Brain pericyte (primary cell): ENCODE measurements around the gene BEST1.

ENCODE experiments used
- DNase-seq: peaks from one replicate; pipeline ENCODE4 v3.0.0-alpha.2; 2012; ENCODE audit warnings: low read depth, low spot score

The BEST1 gene

DNA sequence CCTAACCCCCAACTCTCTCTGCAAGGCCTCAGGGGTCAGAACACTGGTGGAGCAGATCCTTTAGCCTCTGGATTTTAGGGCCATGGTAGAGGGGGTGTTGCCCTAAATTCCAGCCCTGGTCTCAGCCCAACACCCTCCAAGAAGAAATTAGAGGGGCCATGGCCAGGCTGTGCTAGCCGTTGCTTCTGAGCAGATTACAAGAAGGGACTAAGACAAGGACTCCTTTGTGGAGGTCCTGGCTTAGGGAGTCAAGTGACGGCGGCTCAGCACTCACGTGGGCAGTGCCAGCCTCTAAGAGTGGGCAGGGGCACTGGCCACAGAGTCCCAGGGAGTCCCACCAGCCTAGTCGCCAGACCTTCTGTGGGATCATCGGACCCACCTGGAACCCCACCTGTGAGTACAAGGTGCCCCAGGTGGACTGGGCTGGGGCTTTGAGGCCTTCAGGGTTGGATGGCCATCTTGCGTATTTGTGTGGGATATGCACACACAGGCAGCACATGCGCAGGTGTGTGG, at the start of gene BEST1:
Gene BEST1, plus strand, starts transcription at position 317 of the 513 bp plus-strand sequence. CDS start 1,456 bp downstream, outside the sequence.
- DNase-seq: no peak

DNA sequence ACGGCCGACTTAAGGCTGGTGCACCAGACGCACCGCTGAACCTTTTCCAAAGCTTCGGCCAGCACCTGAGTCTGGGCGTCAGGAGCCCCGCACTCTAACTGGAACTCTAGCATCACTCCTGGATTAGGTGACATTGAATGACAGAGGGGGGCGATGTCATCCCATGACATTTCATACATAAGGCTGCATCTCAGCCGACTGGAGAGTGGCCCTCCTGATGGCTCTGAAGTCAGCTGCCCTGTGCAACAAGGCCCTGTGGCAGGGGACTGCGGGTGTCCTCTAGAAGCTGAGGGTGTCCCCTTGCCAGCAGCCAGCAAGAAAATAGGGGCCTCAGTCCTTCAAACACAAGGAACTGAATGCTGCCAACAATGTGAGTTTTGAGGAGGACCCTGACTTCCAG, 48.8 kb upstream of the BEST1 start:
- DNase-seq: no peak

DNA sequence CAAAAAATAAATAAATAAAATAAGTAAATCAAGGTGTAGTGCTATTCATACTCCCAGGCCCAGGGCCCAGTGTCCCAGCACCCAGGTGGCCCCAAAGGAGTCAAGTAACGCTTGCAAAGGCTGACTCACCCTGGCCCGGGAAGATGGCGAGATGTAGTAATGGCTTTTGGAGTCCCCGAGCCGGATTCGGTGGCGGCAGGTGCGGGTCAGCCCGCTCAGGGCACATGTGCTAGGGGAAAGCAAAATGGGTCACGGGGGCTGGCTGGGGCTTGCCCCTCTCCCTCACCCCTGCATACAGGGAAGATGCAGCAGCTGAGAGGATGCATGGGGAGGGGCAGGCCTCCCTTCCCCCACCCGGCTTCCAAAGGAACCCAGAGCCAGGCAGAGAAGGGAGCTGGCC, 47.8 kb upstream of the BEST1 start:
- no peak for DNase-seq

DNA sequence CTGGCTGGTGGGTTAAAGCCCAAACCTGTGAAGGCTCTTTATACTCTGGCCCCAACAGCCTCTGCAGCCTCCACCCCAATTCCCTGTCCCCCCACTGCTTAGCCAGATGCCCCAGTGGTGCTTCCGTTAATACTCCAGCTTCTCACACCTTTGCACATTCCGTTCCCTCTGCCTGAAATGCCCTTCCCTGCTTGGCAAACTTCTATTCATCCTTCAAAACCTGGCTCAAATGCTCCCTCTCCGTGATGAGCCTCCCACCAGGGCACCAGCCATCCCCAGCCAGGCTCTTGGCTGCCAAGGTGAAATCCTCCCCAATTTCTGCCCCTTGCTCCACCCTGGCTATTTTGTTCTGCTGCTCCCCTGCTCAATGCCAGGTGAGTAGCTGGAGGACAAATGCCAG, 46.3 kb upstream of the BEST1 start:
- DNase-seq: no peak

GRCh38 chr11:61904539-61905048, 45.6 kb upstream of the BEST1 start:
- DNase-seq: no peak

DNA sequence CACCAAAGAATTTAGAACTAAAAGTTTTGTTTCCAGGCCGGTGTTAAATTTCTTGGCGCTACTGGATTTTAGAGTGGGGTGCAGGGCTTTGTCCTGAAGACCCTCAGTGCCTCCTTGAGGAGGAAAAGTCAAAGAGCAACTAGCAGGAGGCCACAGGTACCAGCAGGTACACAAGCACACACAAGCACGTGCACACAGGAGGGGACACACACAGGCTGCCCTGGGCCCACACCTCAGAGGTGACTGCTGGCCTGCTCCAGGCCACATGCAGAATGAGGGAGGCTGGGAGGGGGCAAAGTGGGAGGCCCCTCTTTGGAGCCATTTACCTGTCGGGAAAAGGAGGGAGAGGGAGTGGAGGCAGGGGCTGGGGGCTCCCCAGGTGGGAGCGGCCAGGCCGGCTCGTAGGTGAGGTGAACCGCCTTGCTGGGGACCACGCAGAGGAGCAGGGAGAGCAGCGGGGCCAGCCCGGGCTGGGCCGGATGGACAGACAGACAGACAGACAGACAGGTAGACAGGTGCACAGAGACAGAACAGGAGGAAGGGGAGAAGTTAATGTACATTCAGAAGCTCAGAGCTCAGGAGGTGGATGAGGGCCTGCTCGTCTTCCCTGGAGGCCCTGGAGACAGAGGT, 45.0 kb upstream of the BEST1 start:
- no peak for DNase-seq

DNA sequence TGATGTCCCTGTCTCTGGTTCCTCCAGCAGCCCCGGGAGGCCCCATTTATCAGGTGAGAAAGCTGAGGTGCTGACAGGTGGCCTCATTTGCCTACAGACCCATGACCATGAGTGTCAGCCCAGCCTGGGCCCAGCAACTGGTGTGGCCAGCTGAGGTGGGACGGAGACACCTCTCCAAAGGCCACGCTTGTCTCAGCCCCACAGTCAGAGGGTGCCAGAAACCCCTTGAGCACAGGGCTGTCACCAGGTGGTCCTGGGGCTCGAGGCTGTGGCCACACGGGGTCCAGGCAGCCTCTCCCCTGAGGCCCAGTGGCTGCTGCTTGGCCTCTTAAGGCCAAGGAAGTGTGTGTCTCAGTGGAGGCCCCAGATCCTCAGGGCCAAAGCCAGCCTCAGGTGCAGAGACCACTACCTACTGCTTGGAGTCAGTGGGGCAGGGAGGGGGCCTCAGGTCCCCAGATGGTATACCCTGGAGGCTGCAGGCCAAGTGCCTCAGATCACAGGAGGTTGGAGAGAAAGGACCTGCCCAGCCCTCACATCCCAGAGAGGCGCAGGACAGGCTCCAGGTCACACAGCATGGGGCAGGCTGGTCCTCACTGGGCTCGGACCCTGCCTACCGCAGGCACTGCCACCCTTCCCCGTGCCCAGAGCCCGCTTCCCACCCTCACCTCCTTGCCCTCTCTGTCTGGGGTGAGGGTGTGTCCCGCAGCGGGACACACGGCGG, 44.2 kb upstream of the BEST1 start:
- no peak for DNase-seq

DNA sequence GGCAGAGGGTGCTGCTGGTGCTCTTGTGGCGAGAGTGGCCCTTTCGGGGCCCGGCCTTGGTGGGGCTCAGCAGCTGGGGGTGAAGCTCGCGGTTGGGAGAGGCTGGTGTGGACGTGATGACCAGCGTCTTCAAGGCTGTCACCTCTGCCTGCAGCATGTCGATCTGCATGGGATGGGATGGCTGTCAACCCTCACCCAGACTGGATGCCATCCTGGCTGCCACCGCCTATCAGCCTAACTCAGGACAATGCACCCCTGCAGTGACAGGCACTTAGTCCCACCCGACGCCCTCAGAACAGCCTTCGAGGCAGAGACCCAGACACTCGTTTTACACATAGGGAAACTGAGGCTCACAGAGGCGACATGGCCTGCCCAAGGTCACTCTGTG, 43.6 kb upstream of the BEST1 start:
- no peak for DNase-seq

DNA sequence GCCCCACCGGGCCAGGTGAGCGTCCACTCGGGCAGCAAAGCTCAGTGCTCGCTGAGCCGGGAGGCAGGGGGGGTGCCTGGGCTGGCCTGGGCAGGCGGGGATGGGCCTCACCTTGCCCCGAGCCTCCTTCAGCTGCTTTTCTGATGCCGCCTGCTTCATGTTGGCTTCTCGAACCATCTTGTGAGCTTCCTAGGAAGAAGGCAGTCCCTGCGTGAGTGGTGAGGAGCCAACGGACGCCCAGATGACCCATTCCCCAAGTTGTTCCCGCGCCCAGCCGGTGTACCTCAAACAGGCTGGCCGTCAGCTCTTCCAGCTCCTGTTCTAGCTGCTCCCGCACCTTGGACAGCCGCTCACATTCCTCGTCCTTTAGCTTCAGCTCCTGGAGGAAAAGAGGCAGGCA, 42.9 kb upstream of the BEST1 start:
- no peak for DNase-seq

- DNase-seq: no peak
These were observed 42.1 kb upstream of the BEST1 start for GRCh38 chr11:61907871-61908729.

GRCh38 chr11:61908730-61909316, 41.3 kb upstream of the BEST1 start:
- DNase-seq: no peak

- DNase-seq: no peak
These were observed 39.7 kb upstream of the BEST1 start for GRCh38 chr11:61910187-61911127.

GRCh38 chr11:61911128-61911700, 38.9 kb upstream of the BEST1 start:
- no peak for DNase-seq

GRCh38 chr11:61911701-61912529, 38.2 kb upstream of the BEST1 start:
- DNase-seq: no peak

GRCh38 chr11:61912530-61912898, 37.6 kb upstream of the BEST1 start:
- no peak for DNase-seq

DNA sequence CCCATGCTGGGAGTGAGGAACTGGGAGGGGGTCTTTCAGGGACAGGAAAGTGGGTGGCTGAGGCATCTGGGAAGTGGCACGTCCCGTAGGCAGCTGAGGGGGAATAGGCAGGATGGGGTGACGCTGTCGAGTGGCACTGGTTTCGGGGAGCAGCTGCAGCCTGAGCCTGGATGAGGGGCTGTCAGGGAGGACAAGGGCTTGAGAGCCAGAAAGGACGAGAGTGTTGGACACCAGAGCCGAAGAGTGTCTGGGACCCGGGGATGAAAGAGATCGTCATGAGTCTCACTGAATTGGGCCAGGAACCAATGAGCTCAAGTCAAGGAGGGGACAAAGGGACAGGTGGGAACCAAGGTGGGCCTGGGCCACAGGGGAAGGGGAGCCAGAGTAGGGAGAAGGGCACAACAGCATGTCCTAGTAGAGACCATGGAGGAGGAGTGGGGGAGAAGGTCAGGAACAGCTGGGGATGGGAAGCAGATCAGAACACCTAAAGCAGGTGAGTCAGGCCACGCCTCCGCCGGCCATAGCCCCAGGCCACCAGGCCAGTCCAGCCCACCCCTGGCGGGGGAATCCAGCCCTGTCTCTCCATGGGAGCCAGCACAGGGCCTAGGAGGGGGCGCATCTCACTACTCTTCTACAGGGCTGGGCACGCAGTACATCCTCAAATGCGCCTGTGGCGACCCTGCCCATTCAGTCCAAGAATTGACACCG, 37.0 kb upstream of the BEST1 start:
- DNase-seq: no peak

DNA sequence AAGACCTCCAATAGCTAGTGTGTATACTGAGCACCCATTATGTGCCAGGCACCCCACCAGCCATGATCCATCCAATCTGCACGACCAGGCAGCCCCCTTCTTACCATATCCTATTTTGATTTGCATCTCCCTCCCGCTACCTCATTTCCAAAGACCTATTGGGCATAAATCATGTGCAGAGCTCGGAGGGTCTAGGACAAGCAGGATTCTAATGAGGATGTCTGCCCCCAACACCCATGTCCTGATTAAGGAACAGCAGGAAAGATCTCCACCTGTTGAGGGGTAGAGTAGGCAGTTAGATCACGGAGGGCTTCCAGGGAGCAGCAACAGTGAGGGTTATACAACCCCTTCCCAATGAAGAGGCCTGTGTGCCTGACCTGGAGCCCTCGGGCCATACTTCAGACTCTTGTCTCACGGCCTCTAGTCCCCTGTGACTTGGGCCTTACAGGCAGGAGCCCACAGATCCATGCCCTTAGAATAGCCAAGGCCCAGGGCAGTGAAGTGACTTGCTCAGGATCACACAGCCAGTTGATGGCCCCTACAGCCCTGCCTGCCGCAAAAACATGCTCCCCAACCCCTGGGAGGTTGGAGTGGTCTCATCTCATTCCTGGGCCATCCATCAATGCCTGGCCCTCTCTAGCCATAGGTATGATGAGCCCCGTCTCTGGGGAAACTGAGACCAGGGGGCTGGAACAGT, 36.3 kb upstream of the BEST1 start:
- DNase-seq: no peak
